HepG2 (cell line): ENCODE data around the gene ATXN7L3. TPM values are rescaled to one million over a fixed set of nuclear protein-coding genes. Genes with fewer than 3 reads are reported as not detected.

Source experiments
- DBP ChIP-seq: sonication (generic); formaldehyde crosslinking; IDR thresholded peaks from 2 replicates; pipeline ENCODE4 v1.4.0; 2020; ENCODE audit warnings: missing genetic modification reagents; ENCODE audit errors: not compliant biosample characterization
- ELF4 ChIP-seq: sonication (generic); formaldehyde crosslinking; IDR thresholded peaks from 2 replicates; pipeline ENCODE4 v1.5.0; 2020; ENCODE audit warnings: missing genetic modification reagents, mild to moderate bottlenecking, moderate library complexity, borderline replicate concordance
- JUN ChIP-seq: sonication (generic); formaldehyde crosslinking; IDR thresholded peaks from 2 replicates; pipeline ENCODE4 v1.4.0; 2020; ENCODE audit warnings: mild to moderate bottlenecking, missing genetic modification reagents
- KLF9 ChIP-seq: IDR thresholded peaks from 2 replicates; pipeline ENCODE4 v1.6.1; 2016; ENCODE audit warnings: low read depth
- MIER3 ChIP-seq: IDR thresholded peaks from 2 replicates; pipeline ENCODE4 v1.6.1; 2016; ENCODE audit warnings: missing compliant biosample characterization, borderline replicate concordance
- PBX3 ChIP-seq: sonication (generic); formaldehyde crosslinking; IDR thresholded peaks from 2 replicates; pipeline ENCODE4 v1.8.1; 2023; ENCODE audit warnings: missing genetic modification reagents, inconsistent platforms, borderline replicate concordance
- PHF21A ChIP-seq: sonication (generic); formaldehyde crosslinking; IDR thresholded peaks from 2 replicates; pipeline ENCODE4 v1.5.0; 2020; ENCODE audit warnings: mild to moderate bottlenecking, missing genetic modification reagents
- POGZ ChIP-seq: sonication (generic); formaldehyde crosslinking; IDR thresholded peaks from 2 replicates; pipeline ENCODE4 v1.4.0; 2020; ENCODE audit warnings: mild to moderate bottlenecking, missing genetic modification reagents
- POLR2AphosphoS5 ChIP-seq: IDR thresholded peaks from 2 replicates; pipeline ENCODE4 v1.6.1; 2012; ENCODE audit warnings: low read depth, low read length
- RORA ChIP-seq: sonication (generic); formaldehyde crosslinking; IDR thresholded peaks from 2 replicates; pipeline ENCODE4 v1.5.0; 2020; ENCODE audit warnings: mild to moderate bottlenecking, missing genetic modification reagents, moderate library complexity
- SIN3B ChIP-seq: fragments of 150-350 bp; IDR thresholded peaks from 2 replicates; pipeline ENCODE4 v1.6.1; 2014; ENCODE audit warnings: low read length
- SP4 ChIP-seq: sonication (generic); formaldehyde crosslinking; IDR thresholded peaks from 2 replicates; pipeline ENCODE4 v1.8.1; 2023; ENCODE audit warnings: mild to moderate bottlenecking, missing genetic modification reagents
- ZNF563 ChIP-seq: sonication (generic); formaldehyde crosslinking; IDR thresholded peaks from 2 replicates; pipeline ENCODE4 v1.8.0; 2022; ENCODE audit warnings: mild to moderate bottlenecking, moderate library complexity, missing genetic modification reagents
- ZNF598 ChIP-seq: sonication (generic); formaldehyde crosslinking; IDR thresholded peaks from 2 replicates; pipeline ENCODE4 v1.5.1; 2020; ENCODE audit warnings: mild to moderate bottlenecking, missing genetic modification reagents, borderline replicate concordance
- ZNF629 ChIP-seq: sonication (generic); formaldehyde crosslinking; conservative IDR thresholded peaks from 2 replicates; pipeline ENCODE4 v1.5.0; 2020; ENCODE audit warnings: missing genetic modification reagents
- ZNF652 ChIP-seq: IDR thresholded peaks from 2 replicates; pipeline ENCODE4 v1.6.1; 2016; ENCODE audit warnings: low read depth, borderline replicate concordance
- ZNF776 ChIP-seq: sonication (generic); formaldehyde crosslinking; IDR thresholded peaks from 2 replicates; pipeline ENCODE4 v1.4.0; 2020; ENCODE audit warnings: mild to moderate bottlenecking, missing genetic modification reagents
- ZSCAN9 ChIP-seq: IDR thresholded peaks from 2 replicates; pipeline ENCODE4 v1.6.1; 2016; ENCODE audit warnings: borderline replicate concordance
- polyA plus RNA-seq, 8 experiments: library from polyadenylated mRNA; depleted of rRNA in 3 of 8; stranded (reverse) in 7 of 8; unstranded in 1 of 8; fragments of >200 nt; fragmentation: Illumina TruSeq in 4 of 8; extraction: Trizol in 4 of 8; gene quantifications; 2 replicates each; pipeline versions ENCODE4 v1.2.1 to v1.2.3, GENCODE V29; 2011 to 2016; ENCODE audit warnings: low read depth in 4 of 8, missing spikeins in 1 of 8, mixed read lengths in 1 of 8; ENCODE audit not compliant: insufficient read depth in 1 of 8
- total RNA-seq, 5 experiments: library from RNA; depleted of rRNA; stranded (reverse); fragments of >200 nt; fragmentation: Illumina TruSeq; extraction: Trizol; gene quantifications; 2 replicates each; pipeline ENCODE4 v1.2.3, GENCODE V29; 2016; ENCODE audit warnings: low read depth in 1 of 5
- TF ChIP-seq, protein P1 (sequence below): sonication (generic); formaldehyde crosslinking; IDR thresholded peaks from 2 replicates; pipeline ENCODE4 v1.4.0; 2020; ENCODE audit warnings: mild to moderate bottlenecking, missing genetic modification reagents
- TF ChIP-seq, protein P2 (sequence below): sonication (generic); formaldehyde crosslinking; IDR thresholded peaks from 2 replicates; pipeline ENCODE4 v1.9.0; 2021; ENCODE audit warnings: missing genetic modification reagents, mild to moderate bottlenecking, borderline replicate concordance
- TF ChIP-seq, protein P3 (sequence below): IDR thresholded peaks from 2 replicates; pipeline ENCODE4 v1.6.1; 2016; ENCODE audit warnings: low read depth, control low read depth

ATXN7L3 gene
- total and polyA plus RNA-seq, 2 of the 13 experiments (the other 11 are each of a cell fraction or from before 2014, with no cell fraction given): 44.5 to 59.1 TPM

DNA sequence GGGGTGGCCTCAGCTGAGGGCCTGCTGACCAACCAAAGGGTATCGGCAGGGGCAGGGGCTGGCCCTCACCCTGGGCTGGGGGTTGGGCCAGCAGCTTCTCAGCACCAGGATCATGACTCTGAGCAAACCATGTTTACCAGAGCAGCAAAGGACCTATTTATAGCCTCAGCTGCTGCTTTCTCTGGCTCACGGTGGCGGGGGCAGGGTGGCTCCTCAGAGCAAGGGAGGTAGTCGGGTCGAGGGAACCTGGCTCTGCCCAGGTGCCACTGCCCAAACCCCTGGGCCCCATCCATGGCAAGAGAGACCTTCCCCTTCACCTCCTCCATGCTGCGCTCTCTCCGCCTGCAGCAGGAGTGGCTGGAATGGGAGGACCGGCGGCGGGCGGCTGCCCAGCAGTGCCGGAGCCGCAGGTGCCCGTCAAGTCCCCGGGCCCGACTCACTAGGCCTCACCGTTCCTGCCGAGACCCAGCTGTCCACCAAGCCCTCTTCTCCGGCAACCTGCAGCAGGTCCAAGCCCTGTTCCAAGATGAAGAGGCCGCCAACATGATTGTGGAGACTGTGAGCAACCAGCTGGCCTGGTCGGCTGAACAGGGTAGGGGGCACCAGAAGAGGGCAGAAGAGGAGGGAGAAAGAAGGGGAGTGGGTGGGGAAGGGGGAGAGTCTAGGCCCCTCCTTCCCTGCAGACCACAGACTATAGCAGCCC is 29.0 kb downstream of the ATXN7L3 start, which contains the start of gene ASB16 (continued):
- TF ChIP-seq JUN (CRISPR knock-in tag) (0 out of 2 replicates have a peak, but pooled peaks have one; percentile 17), DBP (no peak), PBX3 (CRISPR knock-in tag) (no peak), MIER3 (CRISPR knock-in tag) (0 out of 2 replicates have a peak, but pooled peaks have one; percentile 33), ZNF629 (CRISPR knock-in tag) (no peak), PHF21A (CRISPR knock-in tag) (no peak), ZNF776 (no peak), ZNF598 (CRISPR knock-in tag) (peak; percentile 53; the same call in 1 of the 2 replicates), ZNF563 (no peak), ELF4 (no peak), SIN3B (no peak), POGZ (no peak), ZSCAN9 (CRISPR knock-in tag) (no peak), KLF9 (no peak), POLR2AphosphoS5 (no peak), RORA (no peak), ZNF652 (no peak), SP4 (CRISPR knock-in tag) (no peak)
- TF ChIP-seq, protein P1, sequence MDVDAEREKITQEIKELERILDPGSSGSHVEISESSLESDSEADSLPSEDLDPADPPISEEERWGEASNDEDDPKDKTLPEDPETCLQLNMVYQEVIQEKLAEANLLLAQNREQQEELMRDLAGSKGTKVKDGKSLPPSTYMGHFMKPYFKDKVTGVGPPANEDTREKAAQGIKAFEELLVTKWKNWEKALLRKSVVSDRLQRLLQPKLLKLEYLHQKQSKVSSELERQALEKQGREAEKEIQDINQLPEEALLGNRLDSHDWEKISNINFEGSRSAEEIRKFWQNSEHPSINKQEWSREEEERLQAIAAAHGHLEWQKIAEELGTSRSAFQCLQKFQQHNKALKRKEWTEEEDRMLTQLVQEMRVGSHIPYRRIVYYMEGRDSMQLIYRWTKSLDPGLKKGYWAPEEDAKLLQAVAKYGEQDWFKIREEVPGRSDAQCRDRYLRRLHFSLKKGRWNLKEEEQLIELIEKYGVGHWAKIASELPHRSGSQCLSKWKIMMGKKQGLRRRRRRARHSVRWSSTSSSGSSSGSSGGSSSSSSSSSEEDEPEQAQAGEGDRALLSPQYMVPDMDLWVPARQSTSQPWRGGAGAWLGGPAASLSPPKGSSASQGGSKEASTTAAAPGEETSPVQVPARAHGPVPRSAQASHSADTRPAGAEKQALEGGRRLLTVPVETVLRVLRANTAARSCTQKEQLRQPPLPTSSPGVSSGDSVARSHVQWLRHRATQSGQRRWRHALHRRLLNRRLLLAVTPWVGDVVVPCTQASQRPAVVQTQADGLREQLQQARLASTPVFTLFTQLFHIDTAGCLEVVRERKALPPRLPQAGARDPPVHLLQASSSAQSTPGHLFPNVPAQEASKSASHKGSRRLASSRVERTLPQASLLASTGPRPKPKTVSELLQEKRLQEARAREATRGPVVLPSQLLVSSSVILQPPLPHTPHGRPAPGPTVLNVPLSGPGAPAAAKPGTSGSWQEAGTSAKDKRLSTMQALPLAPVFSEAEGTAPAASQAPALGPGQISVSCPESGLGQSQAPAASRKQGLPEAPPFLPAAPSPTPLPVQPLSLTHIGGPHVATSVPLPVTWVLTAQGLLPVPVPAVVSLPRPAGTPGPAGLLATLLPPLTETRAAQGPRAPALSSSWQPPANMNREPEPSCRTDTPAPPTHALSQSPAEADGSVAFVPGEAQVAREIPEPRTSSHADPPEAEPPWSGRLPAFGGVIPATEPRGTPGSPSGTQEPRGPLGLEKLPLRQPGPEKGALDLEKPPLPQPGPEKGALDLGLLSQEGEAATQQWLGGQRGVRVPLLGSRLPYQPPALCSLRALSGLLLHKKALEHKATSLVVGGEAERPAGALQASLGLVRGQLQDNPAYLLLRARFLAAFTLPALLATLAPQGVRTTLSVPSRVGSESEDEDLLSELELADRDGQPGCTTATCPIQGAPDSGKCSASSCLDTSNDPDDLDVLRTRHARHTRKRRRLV (CRISPR knock-in tag): no peak
- TF ChIP-seq, protein P2, sequence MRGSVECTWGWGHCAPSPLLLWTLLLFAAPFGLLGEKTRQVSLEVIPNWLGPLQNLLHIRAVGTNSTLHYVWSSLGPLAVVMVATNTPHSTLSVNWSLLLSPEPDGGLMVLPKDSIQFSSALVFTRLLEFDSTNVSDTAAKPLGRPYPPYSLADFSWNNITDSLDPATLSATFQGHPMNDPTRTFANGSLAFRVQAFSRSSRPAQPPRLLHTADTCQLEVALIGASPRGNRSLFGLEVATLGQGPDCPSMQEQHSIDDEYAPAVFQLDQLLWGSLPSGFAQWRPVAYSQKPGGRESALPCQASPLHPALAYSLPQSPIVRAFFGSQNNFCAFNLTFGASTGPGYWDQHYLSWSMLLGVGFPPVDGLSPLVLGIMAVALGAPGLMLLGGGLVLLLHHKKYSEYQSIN: no peak
- TF ChIP-seq, protein P3, sequence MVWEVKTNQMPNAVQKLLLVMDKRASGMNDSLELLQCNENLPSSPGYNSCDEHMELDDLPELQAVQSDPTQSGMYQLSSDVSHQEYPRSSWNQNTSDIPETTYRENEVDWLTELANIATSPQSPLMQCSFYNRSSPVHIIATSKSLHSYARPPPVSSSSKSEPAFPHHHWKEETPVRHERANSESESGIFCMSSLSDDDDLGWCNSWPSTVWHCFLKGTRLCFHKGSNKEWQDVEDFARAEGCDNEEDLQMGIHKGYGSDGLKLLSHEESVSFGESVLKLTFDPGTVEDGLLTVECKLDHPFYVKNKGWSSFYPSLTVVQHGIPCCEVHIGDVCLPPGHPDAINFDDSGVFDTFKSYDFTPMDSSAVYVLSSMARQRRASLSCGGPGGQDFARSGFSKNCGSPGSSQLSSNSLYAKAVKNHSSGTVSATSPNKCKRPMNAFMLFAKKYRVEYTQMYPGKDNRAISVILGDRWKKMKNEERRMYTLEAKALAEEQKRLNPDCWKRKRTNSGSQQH (CRISPR knock-in tag): no peak
